ENCODE measurements around the gene NOP56.
A peak's percentile ranks its signal among the peaks of the same experiment; 100 is the strongest.

Gene NOP56

DNA sequence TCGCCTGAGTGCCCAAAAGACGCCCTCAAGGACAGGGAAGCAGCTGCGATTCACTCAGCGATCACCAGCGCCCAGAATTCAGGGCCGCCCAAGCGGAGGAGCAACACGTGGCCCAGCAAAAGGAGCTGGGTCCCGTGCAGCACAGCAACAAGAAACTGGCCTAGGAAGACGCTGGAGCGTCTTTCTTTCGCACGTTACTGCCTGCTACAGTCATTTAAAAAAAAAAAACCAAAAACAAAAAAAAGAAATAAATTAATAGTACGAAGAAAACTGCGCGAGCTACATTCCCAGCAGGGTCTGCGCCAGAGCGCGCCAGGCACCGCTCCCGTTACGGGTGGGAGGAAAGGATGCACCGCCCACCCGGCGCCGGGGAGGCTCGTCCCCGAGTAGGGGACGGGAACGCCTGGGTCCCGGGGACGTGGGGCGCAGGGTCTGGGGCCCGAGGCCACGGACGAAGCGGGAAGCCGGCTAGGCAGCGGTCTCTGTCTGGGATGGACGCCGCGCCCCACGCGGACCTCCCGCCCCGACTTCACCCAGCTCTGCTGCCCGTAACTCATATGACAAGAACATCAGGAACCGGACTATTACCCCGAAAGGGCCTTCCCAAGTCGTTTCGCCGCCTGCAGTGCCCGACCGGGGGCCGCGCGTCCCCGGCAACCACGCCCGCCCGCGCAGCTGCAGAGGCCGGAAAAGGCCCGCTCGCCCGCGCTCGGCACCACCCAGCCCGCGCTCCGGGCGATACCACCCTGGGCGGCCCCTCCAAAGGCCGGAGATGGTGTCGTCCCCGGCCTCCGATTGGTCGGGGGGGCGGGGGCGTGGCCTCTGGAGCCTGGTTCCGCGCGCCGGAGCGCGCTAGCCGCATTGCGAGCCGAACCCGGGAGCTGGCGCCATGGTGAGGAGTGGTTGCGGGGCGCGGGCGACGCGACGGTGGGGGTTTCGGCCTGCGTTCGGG is at the start of gene NOP56:
Gene NOP56, plus strand, starts transcription at position 861 of the 952 bp plus-strand sequence. Its CDS starts 29 bp downstream, at position 890.
- FAIRE-seq: peak; percentile 93

GRCh38 chr20:2602746-2603145 is 49.7 kb upstream of the NOP56 start:
- FAIRE-seq: peak; percentile 11
- no peak for DNase-seq (ENCODE audit: insufficient read length, low spot score)

More for the DNA sequence above, at the start of gene NOP56:
- DNase-seq (ENCODE audit: insufficient read length, low spot score): peak; percentile 81

- no peak for DNase-seq (ENCODE audit: insufficient read length, low spot score)
- FAIRE-seq: no peak
Measured at GRCh38 chr20:2603816-2604505, 48.5 kb upstream of the NOP56 start.

DNA sequence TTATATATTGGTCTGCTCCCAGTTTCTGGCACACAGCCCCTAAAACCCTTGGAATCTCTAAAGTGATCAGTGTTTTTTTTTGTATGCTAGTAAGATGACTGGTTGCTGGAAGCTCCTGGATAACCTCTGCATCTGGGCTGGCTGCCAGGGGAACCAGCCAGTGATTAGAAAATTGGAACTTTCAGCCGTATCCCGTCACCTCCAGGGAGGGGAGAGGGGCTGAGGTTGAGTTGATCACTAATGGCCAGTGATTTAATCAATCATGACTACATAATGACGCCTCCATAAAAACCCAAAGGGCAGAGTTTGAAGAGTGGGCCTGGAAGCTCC is 48.0 kb upstream of the NOP56 start:
- FAIRE-seq (no peak), DNase-seq (ENCODE audit: insufficient read length, low spot score) (no peak)

DNA sequence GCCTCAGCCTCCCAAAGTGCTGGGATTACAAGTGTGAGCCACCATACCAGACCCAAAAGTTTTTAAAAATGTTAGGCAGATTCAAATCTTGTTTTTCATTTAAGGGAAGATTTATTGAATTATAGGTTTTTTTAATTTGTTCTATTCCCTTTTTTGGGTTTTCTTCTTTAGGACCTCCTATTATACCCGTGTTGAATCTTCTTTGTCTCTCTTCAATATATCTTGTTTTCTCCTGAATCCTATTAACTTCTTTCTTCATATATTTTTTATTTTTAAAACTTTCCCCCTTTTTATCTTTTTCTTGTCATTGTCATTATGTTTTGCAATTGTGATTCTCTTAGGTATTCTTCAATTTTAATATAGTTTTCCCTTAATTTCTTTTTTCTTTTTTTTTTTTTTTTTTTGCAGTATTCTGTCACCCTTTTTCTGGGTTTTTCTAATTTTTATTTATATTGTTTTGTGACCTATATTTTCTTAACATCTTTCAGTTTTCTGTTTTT is 45.9 kb upstream of the NOP56 start:
- FAIRE-seq (no peak), DNase-seq (ENCODE audit: insufficient read length, low spot score) (no peak)

DNA sequence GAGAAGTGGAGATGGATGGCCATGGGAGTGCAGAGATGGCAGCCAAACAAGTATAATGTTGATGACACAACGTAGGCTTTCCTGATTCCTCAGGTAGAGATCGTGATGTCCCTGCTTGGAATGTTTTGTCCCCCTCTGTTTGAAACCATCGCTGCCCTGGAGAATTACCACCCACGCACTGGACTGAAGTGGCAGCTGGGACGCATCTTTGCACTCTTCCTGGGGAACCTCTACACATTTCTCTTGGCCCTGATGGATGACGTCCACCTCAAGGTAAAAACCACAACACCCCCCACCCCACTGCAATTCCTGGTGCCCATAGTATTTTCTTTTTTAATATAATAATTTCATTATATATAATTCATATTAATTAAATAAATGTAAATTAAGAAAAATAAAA is 42.1 kb upstream of the NOP56 start:
- FAIRE-seq: no peak
- DNase-seq (ENCODE audit: insufficient read length, low spot score): no peak

GRCh38 chr20:2610941-2611720 is 41.3 kb upstream of the NOP56 start:
- FAIRE-seq: no peak
- DNase-seq (ENCODE audit: insufficient read length, low spot score): no peak

- FAIRE-seq (no peak), DNase-seq (ENCODE audit: insufficient read length, low spot score) (no peak)
Measured at GRCh38 chr20:2612073-2612472, 40.4 kb upstream of the NOP56 start.

GRCh38 chr20:2616634-2617033 is 35.8 kb upstream of the NOP56 start:
- FAIRE-seq (no peak), DNase-seq (ENCODE audit: insufficient read length, low spot score) (no peak)

DNA sequence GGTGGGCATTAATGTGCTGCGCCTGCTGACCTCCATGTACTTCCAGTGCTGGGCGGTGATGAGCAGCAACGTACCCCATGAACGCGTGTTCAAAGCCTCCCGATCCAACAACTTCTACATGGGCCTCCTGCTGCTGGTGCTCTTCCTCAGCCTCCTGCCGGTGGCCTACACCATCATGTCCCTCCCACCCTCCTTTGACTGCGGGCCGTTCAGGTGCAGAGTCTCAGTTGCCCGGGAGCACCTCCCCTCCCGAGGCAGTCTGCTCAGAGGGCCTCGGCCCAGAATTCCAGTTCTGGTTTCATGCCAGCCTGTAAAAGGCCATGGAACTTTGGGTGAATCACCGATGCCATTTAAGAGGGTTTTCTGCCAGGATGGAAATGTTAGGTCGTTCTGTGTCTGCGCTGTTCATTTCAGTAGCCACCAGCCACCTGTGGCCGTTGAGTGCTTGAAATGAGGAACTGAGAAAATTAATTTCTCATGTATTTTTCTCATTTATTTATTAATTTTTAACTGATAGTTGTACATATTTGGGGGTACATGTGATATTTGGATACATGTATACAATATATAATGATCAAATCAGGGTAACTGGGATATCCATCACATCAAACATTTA is 35.2 kb upstream of the NOP56 start:
- no peak for DNase-seq (ENCODE audit: insufficient read length, low spot score)
- no peak for FAIRE-seq

- FAIRE-seq (no peak), DNase-seq (ENCODE audit: insufficient read length, low spot score) (no peak)
Measured at GRCh38 chr20:2618815-2619214, 33.6 kb upstream of the NOP56 start.

DNA sequence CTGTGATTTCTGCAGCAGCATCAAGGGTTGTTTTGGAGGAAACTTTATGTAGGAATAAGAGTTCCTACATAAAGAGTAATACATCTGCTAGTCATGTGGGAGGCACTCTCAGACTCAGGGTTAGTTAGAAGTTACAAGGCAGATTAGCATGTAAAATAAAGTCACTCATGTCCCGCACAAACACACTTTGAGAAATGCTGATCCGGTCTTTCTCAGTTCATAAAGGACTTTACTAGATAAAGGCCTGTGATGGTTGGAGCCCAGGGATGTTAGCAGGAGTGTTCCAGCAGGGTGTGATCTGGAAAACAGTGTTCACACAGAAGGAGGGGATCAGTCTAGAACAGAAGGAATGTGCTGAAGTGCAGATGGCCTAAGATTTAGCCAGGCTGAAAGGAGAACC is 33.1 kb upstream of the NOP56 start:
- FAIRE-seq (no peak), DNase-seq (ENCODE audit: insufficient read length, low spot score) (no peak)

- FAIRE-seq (no peak), DNase-seq (ENCODE audit: insufficient read length, low spot score) (no peak)
Measured at GRCh38 chr20:2619961-2620595, 32.4 kb upstream of the NOP56 start.

DNA sequence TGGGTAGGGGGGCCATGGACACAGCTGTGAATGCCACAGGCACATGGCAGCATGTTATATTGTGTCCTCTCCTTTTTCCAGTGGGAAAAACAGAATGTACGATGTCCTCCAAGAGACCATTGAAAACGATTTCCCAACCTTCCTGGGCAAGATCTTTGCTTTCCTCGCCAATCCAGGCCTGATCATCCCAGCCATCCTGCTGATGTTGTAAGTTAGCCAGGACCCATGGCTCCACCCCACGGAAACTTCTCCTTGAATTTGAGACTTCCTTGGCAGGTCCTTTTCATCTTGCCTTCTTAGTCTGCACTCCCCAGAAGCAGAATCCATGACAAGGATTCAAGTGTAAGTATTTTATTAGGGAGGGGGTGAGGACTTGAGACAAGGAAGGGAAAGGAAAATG is 28.2 kb upstream of the NOP56 start:
- FAIRE-seq: no peak
- DNase-seq (ENCODE audit: insufficient read length, low spot score): no peak

DNA sequence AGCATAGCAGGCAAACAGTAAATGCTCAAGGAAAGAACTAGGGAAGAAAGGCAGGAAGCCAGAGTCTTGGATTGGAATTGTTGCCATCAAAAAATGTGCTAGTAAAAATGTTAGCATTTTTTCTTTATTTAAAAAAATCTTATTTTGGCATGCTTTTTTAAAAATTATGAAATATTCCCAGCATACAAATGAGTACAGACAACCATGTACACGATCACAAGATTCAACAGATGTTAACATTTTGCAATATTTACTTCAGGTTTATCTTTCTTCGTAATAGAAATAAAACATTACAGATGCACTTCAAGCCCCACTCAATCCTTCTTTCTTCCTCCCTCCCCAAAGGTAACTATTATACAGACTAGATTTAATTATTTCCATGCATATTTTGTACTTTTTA is 27.4 kb upstream of the NOP56 start:
- FAIRE-seq (no peak), DNase-seq (ENCODE audit: insufficient read length, low spot score) (no peak)

GRCh38 chr20:2626853-2627541 is 25.4 kb upstream of the NOP56 start:
- FAIRE-seq: no peak

DNA sequence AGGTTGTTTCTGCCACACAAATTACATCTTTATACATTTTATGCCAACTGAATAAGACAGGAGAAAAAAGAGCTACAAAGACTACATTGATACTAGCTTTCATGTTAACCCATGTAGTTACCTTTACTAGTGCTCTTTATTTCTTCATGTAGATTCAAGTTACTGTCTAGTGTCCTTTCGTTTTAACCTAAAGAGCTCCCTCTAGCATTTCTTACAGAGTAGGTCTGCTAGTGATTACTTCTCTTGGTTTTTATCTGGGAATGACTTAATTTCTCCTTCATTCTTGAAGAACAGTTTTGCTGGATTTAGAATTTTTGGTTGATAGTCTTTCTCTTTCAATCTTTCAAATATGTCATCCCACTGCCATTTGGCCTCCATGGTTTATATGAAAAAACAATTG is 21.2 kb upstream of the NOP56 start:
- DNase-seq (ENCODE audit: insufficient read length, low spot score): no peak
- no peak for FAIRE-seq

More at GRCh38 chr20:2626853-2627541, 25.4 kb upstream of the NOP56 start:
- DNase-seq (ENCODE audit: insufficient read length, low spot score): no peak

- DNase-seq (ENCODE audit: insufficient read length, low spot score) (no peak), FAIRE-seq (no peak)
Measured at GRCh38 chr20:2633381-2633780, 19.1 kb upstream of the NOP56 start.

DNA sequence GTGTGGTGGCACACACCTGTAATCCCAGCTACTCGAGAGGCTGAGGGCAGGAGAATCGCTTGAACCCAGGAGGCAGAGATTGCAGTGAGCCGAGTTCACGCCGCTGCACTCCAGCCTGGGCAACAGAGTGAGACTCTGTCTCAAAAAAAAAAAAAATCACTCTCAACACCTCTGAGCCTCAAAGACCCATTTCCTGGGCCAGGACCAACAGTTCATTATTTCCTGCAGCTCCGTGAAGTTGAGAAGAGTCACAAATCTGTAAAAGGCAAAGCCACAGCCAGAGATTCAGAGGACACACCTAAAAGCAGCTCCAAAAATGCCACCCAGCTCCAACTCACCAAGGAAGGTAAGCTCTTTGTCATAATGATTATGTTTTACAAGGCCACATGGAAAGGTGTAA is 15.2 kb upstream of the NOP56 start:
- DNase-seq (ENCODE audit: insufficient read length, low spot score) (no peak), FAIRE-seq (no peak)

- FAIRE-seq: no peak
- DNase-seq (ENCODE audit: insufficient read length, low spot score): no peak
Measured at GRCh38 chr20:2640260-2640659, 12.2 kb upstream of the NOP56 start.

Data from GM19239 (cell line).